Measurements from ENCODE around the gene NPEPPS. TPM values are rescaled to one million over a fixed set of nuclear protein-coding genes. Genes with fewer than 3 reads are reported as not detected.

Gene NPEPPS
- polyA plus RNA-seq, 1 donor (not counting 4 experiments of a cell fraction or from before 2014, with no cell fraction given), result 122 TPM

DNA sequence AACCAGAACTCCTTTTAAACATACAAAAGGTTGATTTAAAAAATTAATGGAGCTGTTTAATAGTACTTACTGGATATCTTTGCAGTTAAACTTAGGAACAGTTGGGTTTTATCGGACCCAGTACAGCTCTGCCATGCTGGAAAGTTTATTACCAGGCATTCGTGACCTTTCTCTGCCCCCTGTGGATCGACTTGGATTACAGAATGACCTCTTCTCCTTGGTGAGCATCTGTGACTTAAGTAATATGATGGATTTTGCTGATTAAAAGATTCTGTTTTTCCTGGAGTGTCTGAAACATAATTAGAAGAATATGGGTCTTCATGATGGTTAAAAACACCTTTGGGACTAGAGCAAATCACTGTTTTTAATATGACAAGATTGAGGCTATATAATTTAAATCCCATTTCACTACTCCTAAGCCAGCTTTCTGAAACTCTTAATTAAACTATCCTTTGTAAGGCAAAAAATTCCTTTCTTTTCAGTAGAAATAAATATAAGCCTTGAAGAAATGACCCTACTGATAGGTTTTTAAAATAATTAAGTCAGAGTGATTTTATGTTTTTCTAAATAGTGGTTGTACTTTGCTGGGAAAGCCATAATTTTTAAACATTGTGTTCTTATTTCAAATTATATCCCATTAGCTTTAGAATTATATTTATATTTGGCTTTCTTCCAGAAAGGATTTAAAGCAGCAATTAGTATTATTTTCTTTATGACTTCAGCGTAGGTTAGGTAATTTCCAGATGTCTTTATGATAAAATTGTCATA lies 73.1 kb downstream of the NPEPPS start:
- DNase-seq (ENCODE audit: low read depth, low spot score) (no peak), FAIRE-seq (no peak)
- dilution Hi-C loops (cut with MboI; ENCODE audit: extremely low pct_ligation_motif_present, low sequenced_read_pairs), result no loop called here
- H3K79me2 ChIP-seq (ENCODE audit: control insufficient read depth, insufficient read depth, low read length), result no peaks in the 10 kb centered on the region
- no peaks in the 10 kb centered on the region for H3K4me1 ChIP-seq (ENCODE audit: control insufficient read depth, extremely low read depth, insufficient read depth, low read length)
- H3K27ac ChIP-seq (ENCODE audit: control insufficient read depth, insufficient read depth, low read length), result no peak overlapping the region
- H3K9me1 ChIP-seq (ENCODE audit: control insufficient read depth, extremely low read depth, insufficient read depth, low read length), result no peaks in the 10 kb centered on the region
- no peak overlapping the region for H3K4me2 ChIP-seq (ENCODE audit: control insufficient read depth, extremely low read depth, insufficient read depth, low read depth, low read length)
- no peak overlapping the region for H3K4me3 ChIP-seq (ENCODE audit: control insufficient read depth in 2 of 3, extremely low read depth in 1 of 3, insufficient read depth in 2 of 3, low read depth in 1 of 3, low read length in 3 of 3)
- no peak overlapping the region for H2AFZ ChIP-seq (ENCODE audit: control insufficient read depth, low read length)
- H3K9me3 ChIP-seq (ENCODE audit: control insufficient read depth, low read depth, low read length), result no peaks in the 10 kb centered on the region
- no peak for TF ChIP-seq EZH2 (IDR thresholded peaks at IDR 0.05; ENCODE audit: low read length)
- TF ChIP-seq, protein P1, sequence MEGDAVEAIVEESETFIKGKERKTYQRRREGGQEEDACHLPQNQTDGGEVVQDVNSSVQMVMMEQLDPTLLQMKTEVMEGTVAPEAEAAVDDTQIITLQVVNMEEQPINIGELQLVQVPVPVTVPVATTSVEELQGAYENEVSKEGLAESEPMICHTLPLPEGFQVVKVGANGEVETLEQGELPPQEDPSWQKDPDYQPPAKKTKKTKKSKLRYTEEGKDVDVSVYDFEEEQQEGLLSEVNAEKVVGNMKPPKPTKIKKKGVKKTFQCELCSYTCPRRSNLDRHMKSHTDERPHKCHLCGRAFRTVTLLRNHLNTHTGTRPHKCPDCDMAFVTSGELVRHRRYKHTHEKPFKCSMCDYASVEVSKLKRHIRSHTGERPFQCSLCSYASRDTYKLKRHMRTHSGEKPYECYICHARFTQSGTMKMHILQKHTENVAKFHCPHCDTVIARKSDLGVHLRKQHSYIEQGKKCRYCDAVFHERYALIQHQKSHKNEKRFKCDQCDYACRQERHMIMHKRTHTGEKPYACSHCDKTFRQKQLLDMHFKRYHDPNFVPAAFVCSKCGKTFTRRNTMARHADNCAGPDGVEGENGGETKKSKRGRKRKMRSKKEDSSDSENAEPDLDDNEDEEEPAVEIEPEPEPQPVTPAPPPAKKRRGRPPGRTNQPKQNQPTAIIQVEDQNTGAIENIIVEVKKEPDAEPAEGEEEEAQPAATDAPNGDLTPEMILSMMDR (optimal IDR thresholded peaks at IDR 0.05 in 1 of 3, IDR thresholded peaks at IDR 0.05 in 1 of 3, conservative IDR thresholded peaks at IDR 0.05 in 1 of 3; ENCODE audit: extremely low read depth in 1 of 3, insufficient read depth in 2 of 3, low read length in 3 of 3), result no peak
- no peaks in the 10 kb centered on the region for H4K20me1 ChIP-seq (ENCODE audit: control insufficient read depth, extremely low read depth, insufficient read depth, low read length)
- H3K9ac ChIP-seq (ENCODE audit: control insufficient read depth, extremely low read depth, insufficient read depth, low read length), result no peak overlapping the region
- no peaks in the 10 kb centered on the region for H3K27me3 ChIP-seq (ENCODE audit: control insufficient read depth, extremely low read depth, insufficient read depth, low read length)
- H3K36me3 ChIP-seq (ENCODE audit: control insufficient read depth in 2 of 2, extremely low read depth in 1 of 2, insufficient read depth in 2 of 2, low read length in 2 of 2), result peaks cover 17 to 19% of the 10 kb centered on the region in 2 experiments

DNA sequence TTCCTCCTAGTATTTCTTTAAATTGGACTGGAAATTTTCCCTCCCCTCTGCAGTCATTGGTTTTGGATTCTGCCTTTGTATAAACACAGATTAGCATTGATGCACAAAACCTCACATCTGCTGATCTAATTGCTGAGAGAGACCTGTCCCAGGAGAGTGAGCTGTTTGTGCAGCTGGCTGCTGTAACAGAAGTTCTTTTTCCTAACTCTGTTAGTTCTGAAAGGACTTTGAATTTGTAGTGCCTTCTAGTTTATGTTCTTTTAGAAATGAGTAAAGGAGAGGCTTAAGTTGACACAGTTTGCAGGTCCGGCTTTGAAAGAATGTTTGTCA lies 73.7 kb downstream of the NPEPPS start:
- TF ChIP-seq, protein P1 (optimal IDR thresholded peaks at IDR 0.05 in 1 of 3, IDR thresholded peaks at IDR 0.05 in 1 of 3, conservative IDR thresholded peaks at IDR 0.05 in 1 of 3; ENCODE audit: extremely low read depth in 1 of 3, insufficient read depth in 2 of 3, low read length in 3 of 3), result no peak
- no peak for TF ChIP-seq EZH2 (IDR thresholded peaks at IDR 0.05; ENCODE audit: low read length)
- Histone ChIP-seq H3K4me1 (ENCODE audit: control insufficient read depth, extremely low read depth, insufficient read depth, low read length) (no peaks in the 10 kb centered on the region), H4K20me1 (ENCODE audit: control insufficient read depth, extremely low read depth, insufficient read depth, low read length) (no peaks in the 10 kb centered on the region), H3K36me3 (ENCODE audit: control insufficient read depth in 2 of 2, extremely low read depth in 1 of 2, insufficient read depth in 2 of 2, low read length in 2 of 2) (peaks cover 17 to 20% of the 10 kb centered on the region in 2 experiments), H3K9me3 (ENCODE audit: control insufficient read depth, low read depth, low read length) (no peaks in the 10 kb centered on the region), H3K4me3 (ENCODE audit: control insufficient read depth in 2 of 3, extremely low read depth in 1 of 3, insufficient read depth in 2 of 3, low read depth in 1 of 3, low read length in 3 of 3) (no peak overlapping the region), H3K27me3 (ENCODE audit: control insufficient read depth, extremely low read depth, insufficient read depth, low read length) (no peaks in the 10 kb centered on the region), H3K9ac (ENCODE audit: control insufficient read depth, extremely low read depth, insufficient read depth, low read length) (no peak overlapping the region), H2AFZ (ENCODE audit: control insufficient read depth, low read length) (no peak overlapping the region), H3K9me1 (ENCODE audit: control insufficient read depth, extremely low read depth, insufficient read depth, low read length) (no peaks in the 10 kb centered on the region), H3K4me2 (ENCODE audit: control insufficient read depth, extremely low read depth, insufficient read depth, low read depth, low read length) (no peak overlapping the region), H3K27ac (ENCODE audit: control insufficient read depth, insufficient read depth, low read length) (no peak overlapping the region), H3K79me2 (ENCODE audit: control insufficient read depth, insufficient read depth, low read length) (no peaks in the 10 kb centered on the region)
- no peak for FAIRE-seq
- dilution Hi-C loops (cut with MboI; ENCODE audit: extremely low pct_ligation_motif_present, low sequenced_read_pairs), result no loop called here
- no peak for DNase-seq (ENCODE audit: low read depth, low spot score)

Data from keratinocyte (primary cell).